DMS 273 (cell line): ENCODE data around the gene RAB27A.

Experiments used
- DNase-seq: peaks from one replicate; lab custom pipeline; 2025; ENCODE audit not compliant: unreplicated experiment; lab: John Stamatoyannopoulos, UW

Gene RAB27A

GRCh38 chr15:55230051-55230670, 59.5 kb downstream of the RAB27A start:
- DNase-seq, result no peak

GRCh38 chr15:55226127-55226526, 63.5 kb downstream of the RAB27A start:
- DNase-seq, result no peak

GRCh38 chr15:55224892-55225291, 64.7 kb downstream of the RAB27A start:
- no peak for DNase-seq

DNA sequence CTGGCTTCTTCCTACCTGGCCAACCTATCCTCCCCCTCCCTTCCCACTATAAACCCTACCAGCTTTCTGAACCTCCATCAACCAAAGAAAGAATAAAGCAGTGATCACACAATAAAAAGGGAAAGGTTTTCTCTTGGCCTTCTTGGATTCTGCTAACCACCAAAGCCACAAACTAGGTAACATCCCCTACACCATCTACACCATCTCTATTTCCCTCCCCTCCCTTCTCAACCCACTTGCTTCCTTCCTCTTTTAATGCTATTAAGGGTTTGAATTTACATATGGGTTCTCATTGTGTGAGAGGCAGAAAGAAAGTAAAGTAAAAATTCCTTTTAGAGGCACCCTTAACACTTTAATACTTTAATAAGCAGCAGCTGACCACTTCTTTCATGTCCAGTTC, 67.0 kb downstream of the RAB27A start:
- DNase-seq, result no peak

DNA sequence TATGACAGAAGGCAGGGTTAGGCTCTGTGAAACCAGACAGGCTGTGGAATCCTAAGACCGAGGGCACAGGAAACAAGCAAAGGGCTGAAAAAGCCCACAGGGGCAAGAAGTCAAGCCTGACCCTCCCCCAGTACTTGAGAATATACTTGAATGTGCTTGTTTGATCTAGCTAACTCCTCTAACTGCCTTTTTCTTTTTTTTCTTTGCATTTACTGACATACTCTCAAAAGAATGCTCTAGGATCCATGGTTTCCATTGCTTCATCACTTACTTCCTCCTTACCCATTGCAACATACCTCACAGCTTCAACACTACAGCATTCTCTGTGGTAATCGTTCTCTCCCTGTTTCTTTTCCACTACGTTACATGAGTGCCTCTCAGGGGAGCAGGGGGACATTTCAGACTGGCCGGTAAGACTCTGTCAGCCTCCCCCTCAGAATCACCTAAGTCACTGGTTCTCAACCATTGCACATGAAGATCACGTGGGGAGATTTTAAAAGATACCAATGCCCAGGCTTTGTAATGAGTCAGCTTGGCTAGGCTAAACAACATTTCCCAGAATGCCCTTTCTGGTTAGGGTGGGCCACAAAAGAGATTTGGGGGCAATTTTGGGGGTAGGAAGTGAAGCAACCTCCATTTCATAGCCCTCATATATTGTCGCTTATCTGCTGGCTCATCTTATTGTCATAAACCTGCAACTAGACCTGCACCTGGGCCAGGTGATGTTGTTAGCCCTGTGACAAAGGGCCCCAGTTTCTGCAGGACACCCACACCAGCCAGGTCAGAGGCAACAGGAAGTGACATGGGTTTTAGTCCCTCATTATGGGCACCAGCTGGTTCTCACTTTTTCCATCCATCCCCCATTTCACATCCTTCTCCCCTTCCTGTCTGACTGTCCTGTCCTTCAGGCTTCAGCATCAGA, 68.3 kb downstream of the RAB27A start:
- DNase-seq, result no peak

GRCh38 chr15:55220606-55221005, 69.0 kb downstream of the RAB27A start:
- no peak for DNase-seq

DNA sequence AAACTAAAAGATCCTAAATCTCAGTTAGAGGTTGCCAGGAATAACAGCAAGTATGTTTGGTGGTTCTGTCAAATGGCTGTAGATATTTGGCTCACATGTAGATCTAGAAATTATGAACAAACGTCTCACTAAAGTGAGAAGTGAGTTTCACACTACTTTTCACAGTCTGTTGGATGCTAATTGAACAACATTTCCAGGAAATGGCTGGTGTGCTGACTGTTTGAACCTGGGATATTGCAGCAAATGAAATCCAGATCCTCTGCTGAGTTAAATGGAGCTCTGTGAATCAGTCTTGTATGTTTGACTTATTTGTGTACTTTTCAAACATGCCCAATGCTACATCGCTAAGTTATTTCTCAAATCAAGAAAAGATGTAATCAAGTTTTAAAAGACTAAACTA, 71.6 kb downstream of the RAB27A start:
- no peak for DNase-seq

DNA sequence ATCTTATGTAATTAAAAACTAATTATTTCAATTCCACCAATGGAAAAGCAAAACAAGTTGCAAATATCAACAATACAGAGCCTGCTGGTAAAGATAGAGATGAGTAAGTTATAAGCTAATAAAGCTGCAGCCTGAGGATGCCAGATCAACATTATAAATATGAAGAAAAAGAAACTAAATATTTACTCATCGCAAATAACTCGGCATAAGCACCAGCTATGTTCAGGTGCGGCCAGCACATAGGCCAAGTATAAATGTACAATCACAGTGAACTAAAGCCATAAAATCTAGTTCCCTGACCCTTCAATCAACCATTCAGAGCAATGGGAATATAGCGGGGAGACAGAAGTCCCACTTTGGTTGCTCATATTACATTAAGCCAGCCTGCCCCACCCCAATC, 85.1 kb downstream of the RAB27A start:
- DNase-seq, result no peak

GRCh38 chr15:55202206-55202605, 87.4 kb downstream of the RAB27A start:
- no peak for DNase-seq

DNA sequence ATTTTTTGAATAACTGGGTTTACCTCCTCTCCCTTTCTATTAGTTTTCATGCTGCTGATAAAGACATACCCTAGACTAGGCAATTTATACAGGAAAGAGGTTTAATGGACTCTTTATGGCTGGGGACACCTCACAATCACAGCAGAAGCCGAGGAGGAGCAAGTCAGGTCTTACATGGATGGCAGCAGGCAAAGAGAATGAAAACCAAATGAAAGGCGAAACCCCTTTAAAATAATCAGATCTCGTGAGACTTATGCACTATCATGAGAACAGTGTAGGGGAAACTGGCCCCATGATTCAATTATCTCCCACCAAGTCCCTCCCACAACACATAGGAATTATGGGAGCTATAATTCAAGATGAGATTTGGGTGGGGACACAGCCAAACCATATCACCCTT, 90.9 kb downstream of the RAB27A start:
- no peak for DNase-seq

DNA sequence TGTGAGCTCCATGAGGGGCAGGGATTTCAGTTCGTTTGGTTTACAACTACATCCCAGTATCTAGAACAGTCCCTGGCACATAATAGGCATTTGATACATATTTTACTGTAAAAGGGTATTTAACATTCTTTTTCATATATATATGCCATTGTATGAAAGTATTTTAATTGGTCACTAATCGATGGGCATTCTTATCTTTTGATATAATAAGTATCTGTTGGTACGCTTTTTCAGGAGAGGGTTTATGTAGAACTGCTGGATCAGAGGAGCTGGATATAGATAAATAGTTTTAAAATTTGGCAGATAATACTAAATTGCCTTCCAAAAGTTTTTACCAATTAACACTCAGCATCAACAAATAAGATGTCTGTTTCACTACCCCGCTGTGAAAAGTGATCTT, 91.9 kb downstream of the RAB27A start:
- no peak for DNase-seq

DNA sequence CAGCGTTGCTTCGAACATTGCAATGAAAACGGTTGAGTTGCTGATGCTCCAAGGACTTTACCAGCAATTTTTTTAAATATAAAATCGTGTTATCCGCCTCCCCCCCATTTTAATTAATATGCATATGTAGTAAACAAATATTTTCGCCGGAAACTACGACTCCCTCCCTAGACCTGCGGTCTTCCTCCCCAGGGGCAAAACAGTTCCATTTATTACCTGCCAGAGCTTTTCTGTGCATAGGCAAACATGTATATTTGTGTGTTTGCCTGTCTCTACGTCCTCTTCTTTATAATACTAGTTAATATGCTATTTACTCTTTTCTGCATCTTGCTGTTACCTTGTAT, 92.3 kb downstream of the RAB27A start:
- DNase-seq, result no peak

DNA sequence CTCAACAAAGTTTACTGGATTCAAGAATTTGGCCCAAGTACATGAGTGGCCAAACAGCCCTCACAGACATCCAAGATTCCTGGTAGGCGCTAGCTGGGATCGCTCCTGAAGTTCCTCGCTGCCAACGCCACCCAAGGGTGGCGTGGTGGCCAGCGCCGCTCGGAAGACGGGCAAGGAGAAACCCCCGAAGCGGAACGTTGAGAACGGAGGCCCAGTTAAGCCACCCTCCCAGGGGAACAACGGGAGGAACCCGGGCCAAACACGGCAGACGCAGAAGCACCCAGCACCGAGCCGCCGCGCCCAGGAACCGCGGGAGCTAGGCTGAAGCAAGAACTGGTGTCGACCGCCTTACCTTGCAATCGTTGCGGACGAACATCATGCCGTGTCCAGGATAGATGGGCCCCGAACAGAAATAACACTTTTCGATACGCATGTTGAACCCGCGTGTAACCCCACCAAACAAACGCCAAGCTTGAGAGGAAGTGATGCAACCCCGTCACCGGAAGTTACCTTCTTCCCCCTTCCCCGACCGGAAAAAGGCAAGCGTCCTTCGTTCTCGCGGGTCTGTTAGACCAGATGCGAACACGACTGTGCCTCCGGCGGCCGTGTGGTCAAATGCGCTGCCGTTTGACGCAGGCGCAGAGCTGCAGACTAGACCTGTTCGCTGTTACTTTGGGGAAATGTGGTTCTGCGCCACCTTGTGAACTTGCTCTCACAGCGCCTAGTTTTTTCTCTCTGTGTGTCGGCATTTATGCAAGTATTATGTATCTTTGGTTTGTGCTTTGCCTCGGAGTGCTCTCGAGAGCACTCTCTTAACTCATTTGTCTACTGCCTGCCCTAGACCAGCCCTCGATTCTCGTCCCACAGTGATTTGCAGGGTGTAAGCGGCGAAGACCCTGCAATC, 92.9 kb downstream of the RAB27A start, which contains the start of gene RSL24D1:
TSS of gene RSL24D1 (minus strand) at position 484 of the 904 bp plus-strand sequence. CDS start at position 433, 51 bp downstream.
- DNase-seq, result peak; percentile 98

DNA sequence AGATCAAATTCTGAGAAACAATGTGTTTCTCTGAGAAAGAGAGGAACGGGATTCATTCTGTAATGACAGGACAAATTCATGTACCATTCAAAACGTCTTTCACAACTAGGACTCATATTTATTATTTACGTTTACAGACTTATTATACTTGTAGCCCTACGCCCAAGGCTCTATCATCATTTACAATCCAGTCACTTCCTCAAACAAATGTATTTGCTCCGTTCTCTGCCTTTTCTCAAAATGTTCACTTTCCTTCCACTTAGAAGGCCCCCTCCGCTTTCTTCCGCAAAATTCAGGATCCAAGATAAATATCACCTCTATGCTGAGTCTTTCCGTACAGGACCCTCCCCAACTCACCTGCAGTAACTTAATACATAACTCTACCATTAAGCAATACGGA, 93.6 kb downstream of the RAB27A start:
- DNase-seq, result no peak

- no peak for DNase-seq
These were observed 95.4 kb downstream of the RAB27A start for GRCh38 chr15:55194256-55194655.

- DNase-seq, result no peak
These were observed 103.3 kb downstream of the RAB27A start for GRCh38 chr15:55186331-55186730.

- DNase-seq, result no peak
These were observed 105.9 kb downstream of the RAB27A start for GRCh38 chr15:55183679-55184078.

DNA sequence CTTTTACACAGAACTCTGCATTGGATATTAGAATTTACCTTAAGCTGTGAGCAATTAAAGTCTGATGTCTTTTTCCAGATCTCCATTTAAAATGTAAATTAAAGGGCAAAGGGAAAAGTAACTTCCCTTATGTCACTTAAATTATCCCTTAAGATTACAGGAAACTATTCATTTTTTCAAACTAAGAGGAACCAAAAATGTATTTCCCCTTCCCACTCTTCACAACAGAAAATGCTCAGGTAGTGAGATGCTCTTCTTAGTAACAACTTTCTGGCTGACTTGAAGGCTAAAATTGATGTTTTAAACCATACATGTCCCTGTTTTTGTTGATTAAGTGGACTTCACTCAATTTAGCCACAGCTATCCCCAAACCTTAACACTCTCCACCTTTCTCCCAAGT, 110.5 kb downstream of the RAB27A start:
- DNase-seq, result no peak

DNA sequence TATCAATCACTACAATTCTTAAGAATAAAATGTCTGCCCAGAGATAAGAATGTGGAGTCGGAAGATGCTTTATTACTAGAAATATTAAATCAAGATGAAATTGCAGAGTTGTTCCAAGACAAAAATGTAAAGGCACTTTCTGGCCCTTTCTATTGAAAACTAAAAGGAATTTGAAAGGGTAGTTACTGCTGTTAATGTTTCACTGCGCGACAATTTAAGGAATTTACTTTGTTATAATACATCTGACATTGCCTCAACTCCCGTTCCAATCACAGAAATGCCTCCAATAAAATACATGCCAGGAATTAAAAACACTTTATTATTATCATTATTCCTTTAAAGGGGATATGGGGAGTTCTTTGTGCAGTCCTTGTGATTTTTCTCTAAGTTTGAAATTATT, 119.3 kb downstream of the RAB27A start:
- DNase-seq, result no peak

GRCh38 chr15:55168350-55168974, 121.2 kb downstream of the RAB27A start:
- DNase-seq, result peak; percentile 76

DNA sequence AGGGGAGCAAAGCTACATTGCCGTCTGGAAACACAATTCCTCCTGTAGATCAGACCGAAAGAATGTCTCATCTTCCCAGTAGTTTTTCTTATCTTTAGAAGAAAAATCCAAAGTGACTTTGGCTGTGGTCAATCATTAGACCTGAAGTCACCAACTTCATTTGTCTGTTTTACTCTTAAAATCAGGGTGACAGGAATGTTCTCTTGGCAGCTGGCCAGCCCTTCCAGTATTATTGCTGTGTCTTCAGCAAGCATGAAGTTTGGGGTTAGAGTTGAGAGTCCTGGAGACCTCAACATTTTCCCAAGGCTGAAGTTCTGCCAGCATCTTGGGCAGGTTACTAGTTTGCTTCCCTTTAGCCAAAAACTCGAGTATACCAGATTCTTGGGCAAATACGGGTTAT, 125.3 kb downstream of the RAB27A start:
- DNase-seq, result no peak
